ENCODE data around the gene FGF18.

Gene FGF18

DNA sequence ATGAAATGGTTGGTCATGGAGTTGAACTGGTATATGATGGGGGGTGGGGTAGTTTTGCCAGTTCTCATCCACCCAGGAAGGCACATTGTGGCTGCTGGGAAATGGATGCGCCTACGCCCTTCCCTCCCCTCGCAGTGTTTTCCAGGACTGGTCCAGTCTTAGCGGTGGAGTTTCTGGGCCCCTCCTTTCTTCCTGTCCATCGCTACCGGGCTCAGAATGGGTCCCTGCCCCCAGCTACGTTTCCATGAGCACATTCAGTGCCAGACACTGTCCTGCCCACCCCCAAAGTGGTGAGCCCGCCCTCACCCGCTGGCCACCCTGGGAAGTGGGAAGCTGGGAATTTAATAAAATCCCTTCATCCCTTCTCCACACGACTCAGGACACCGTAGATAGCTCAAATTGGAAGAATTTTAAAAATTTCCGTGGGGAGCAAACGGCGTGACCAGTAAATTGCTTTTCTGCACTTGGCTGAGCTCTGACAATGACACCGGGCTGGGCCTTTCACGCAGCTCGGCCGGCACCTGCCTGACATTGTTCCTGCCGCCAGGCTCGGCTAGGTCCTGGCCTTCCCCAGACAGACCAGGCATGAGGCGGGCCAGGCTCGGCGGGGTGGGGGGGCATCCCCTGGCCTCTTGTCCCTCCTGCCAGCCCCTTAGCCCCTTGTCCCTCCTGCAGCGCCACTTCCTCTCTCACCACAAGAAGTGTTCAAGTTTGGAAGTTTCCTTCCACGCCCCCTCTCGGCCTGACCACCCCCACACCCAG is 3.6 kb downstream of the FGF18 start:
- DNase-seq (ENCODE audit: low read depth) = no peak

DNA sequence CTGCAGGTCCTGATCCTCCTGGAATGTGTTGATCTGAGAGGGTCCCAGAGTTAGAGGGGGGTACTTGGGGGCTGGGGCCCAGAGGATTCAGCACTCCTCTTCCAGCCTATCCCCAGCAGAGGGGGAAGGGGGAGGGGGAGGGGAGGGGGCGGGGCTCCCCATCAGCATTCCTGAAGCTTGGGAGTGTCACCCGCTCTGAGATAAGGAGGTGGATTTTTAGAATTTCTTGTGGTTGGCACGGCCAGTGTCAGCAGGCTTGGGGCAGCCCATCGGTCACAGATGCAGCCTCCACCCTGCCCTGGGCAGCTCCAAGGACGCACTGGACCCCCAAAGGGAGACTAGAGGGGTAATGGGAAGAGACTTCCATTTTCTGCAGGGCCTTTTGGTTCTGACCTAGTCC is 5.3 kb downstream of the FGF18 start:
- DNase-seq (ENCODE audit: low read depth) = no peak

DNA sequence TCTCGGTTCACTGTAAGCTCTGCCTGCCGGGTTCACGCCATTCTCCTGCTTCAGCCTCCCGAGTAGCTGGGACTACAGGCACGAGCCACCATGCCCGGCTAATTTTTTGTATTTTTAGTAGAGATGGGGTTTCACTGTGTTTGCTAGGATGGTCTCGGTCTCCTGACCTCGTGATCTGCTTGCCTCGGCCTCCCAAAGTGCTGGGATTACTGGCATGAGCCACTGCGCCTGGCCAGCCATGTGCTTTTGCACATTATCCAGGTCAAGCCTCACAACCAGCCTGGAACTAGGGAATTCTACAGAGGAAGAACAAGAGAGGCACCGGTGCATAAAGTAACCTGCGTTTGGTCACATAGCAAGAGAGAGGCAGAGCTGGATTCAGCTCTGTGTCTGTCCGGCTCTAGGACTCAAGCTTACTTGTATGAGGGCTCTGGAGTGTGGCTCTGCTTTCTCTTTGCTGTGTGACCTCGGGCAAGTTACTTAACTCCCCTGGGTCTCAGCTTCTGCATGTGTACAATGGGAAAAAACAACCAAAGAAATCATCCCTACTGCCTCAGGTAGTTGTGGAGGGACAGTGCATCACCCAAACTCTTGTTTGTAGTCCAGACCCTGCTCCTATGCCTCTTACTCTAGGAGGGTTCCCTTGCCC is 6.3 kb downstream of the FGF18 start:
- DNase-seq (ENCODE audit: low read depth) = no peak

DNA sequence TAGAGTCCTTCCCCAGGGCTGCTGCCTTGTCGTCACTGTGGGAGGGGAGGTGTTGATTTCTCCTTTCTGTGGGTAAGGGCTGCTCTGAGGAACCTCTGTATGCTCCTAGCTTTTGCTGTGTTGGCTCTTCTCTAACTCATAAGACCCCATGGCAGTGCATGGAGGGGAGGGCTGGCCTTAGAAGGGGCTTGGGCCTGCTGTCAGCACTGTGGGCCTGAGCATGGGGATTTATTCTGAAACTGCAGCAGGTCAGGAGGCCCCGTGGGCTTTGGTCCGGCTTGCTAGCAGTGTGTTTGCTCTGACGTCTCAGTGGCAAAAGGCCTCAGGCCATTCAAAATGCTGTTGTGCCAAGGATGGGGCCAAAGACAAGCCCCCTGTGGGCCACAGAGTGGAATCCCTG is 6.8 kb downstream of the FGF18 start:
- no peak for DNase-seq (ENCODE audit: low read depth)

DNA sequence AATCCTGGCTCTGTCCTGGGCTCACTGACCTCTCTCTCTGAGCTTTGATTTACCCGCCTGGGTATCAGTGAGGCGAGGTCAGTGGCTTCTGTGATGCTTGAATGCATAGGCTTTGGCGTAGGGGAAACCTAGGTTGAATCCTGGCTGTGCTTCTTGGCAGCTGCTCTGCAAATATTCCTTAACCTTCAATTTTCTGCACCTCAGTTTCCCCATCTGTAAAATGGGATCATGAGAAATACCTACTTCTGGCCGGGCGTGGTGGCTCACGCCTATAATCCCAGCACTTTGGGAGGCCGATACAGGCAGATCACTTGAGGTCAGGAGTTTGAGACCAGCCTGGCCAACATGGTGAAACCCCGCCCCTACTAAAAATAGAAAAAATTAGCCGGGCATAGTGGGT is 7.2 kb downstream of the FGF18 start:
- DNase-seq (ENCODE audit: low read depth) = no peak

DNA sequence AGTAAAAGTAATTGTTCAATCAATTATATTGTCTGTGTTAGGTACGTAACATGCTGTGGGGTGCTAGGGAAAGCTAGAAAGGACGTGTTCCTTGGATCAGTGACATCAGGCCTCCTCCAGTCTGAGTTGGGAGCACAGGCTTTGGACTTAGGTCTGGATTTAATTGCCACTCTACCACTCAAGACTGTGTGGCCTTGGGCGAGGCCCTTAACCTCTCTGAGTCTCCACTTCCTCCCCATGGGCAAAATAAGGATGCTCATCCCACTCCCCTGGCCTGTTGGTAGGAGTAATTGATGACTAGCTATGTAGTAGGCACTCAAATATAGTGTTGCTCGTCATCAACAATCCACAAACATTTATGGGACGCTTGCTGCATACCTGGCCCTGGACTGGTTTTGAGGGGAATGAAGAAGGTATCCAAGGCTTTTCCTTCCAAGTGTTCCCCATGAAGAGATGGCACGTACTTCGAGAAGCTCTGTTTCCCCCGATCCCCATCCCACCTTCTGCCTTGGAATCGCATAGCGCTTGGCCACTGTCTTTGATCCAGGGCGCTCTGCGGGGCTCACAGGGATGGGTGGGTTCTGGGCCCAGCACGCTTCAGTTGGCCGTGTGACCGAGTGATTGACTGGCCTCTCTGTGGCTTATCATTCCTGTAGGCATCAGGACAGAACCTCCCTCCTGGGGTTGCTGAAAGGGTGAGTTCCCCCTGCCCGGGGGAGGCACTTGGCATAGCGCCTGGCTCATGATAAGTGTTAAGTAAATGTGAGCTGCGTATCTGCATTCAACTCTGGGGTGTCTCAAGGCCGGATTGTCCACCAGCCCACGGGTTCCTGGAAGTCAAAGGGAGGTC is 8.1 kb downstream of the FGF18 start:
- DNase-seq (ENCODE audit: low read depth) = no peak

DNA sequence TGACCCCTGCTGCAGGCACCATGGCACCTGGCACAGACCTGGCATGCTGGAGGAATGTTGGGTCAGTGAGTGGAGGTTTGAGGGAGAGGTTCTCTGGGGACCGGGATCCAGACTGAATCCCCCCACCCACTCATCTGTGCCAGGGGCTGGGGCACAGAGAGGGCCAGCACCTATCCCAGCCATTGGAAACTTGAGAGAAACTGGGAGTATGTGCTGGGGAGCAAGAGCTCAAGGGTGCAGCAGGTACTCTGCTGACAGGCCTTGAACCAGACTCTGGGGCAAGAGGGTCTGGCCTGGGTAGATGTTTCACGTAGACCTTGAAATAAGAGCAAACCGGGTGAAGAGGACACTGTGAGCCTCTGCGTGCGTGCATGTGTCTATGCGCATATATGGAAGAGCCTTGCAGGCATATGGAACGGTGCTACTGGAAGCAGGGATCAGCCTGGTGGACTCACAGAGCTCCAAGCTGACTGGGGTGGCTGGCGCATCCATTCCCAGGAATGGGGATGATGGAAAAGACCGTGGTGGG is 8.8 kb downstream of the FGF18 start:
- DNase-seq (ENCODE audit: low read depth) = no peak

DNA sequence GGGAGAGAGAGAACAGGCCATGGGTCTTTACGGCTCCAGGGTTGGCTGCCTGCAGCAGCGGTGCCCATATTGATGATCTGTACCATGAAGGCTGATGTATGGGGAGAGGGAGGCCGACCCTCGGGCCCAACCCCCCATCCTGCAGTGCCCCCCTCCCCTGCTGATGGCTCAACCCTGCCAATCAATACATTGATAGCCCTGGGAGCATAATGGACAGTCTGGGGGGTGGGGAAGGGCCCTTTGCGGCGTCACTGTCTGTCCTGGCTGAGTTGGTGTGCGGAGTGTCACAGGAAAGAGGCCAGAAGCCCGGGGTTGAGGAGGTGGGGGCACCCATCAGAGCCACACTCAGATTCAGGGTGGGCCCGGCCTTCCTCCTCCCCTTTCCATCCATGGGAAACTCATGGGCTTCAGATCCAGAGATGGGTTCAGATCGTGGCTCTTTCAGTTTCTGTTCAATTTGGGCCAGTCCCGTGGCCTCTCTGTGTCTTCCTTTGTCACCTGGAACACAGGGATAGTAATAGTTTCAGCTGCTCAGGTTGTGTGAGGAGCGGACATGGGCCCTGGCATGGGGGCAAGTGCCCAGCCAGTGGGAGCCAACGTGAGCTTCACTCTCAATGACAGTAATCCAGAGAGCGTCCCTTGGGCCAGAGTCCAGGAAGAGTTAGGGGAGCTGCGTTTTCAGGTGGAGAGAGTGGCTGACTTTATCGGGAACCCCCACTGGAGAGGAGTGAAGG is 9.5 kb downstream of the FGF18 start:
- no peak for DNase-seq (ENCODE audit: low read depth)

DNA sequence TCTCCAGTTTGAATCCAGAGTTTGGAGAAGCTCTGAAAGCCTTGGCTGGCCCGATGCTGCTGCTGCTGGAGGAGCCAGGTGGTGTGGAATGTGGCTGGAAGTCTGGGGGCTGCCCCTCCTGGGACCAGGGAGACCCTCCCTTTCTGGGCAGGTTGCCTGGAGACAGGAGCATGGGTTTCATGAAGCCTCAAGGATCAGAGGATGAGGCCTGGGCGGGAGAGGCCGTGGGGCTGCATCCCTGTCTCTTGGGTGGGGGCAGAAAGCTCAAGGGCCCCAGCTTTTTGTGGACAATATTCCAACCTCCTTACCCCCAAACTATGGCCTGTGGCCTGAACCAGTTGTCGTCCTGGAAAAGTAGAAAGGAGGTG is 10.1 kb downstream of the FGF18 start:
- no peak for DNase-seq (ENCODE audit: low read depth)

DNA sequence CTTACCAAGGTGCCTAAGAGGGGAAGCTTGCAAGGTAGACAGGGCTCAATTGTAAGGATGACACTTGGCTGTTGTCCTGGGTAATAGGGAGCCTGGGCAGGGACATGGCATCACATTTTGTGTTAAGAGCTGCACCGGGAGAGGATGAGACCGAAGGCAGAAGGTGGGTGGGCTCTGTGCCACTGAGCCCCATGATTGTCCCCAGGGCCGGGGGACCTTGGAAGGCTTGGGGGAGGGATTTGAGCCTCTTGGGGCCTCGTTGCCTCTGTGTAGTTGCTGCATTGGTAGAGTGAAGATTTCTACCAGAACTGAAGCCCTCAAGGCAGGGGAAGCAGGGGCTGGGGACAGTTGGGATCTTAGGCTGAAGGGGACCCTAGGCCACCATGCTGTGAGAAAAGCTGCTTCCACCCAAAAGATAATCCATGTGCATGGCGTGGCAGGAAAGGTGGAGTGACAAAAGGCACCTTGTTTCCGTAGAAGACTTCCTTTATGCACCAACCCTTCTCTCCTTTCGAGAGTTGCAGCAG is 11.9 kb downstream of the FGF18 start:
- DNase-seq (ENCODE audit: low read depth) = no peak

DNA sequence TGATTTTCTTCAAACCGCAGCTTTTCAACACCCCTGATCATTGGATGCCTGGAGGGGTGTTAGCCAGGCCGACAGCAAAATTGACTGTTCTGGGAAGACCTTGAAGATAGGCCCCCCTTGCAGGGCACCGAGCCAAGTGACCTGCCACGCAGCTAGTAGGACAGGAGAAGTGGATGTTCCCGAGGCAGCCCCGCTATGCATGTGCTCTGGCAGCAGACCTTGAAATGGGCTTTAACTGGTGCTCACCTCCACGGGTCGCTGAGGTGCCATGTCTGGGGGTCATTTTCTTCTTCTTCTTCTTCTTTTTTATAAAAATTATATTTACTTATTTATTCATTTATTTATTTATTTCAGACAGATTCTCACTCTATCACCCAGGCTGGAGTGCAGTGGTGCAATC is 12.6 kb downstream of the FGF18 start:
- DNase-seq (ENCODE audit: low read depth) = no peak

DNA sequence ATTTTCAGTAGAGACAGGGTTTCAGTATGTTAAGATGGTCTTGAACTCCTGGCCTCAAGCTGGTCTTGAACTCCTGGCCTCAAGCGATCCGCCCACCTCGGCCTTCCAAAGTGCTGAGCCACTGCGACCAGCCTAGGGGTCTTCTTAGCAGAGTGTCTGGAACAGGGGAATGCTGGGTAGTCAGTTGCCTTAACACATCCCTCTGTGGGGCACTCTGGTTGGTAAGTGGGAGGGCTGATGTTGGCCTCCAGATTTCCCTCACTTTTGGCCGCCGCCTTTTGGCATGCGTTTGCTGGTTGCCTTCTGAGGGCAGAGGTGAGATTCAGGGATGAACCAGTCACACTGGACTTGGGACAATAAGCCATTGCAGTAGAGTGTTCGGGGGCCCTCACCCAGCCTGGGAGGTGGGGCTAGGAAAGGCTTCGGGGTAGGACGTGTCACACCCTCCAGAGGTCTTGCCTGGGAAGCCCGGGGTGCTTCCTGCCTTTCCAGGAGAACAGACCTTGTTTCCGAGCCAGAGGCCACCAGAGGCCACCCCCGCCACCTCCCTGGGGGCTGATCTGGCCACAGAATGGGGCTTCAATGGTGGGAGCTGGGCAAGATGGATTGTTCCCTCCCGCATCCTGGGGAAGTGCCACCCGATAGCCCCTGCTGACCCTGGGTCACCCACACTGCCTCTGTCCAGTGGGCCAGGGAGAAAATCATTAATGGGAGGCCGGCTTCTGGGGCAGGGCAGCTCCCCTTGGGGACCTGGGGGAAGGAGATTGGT is 13.3 kb downstream of the FGF18 start:
- DNase-seq (ENCODE audit: low read depth) = no peak

DNA sequence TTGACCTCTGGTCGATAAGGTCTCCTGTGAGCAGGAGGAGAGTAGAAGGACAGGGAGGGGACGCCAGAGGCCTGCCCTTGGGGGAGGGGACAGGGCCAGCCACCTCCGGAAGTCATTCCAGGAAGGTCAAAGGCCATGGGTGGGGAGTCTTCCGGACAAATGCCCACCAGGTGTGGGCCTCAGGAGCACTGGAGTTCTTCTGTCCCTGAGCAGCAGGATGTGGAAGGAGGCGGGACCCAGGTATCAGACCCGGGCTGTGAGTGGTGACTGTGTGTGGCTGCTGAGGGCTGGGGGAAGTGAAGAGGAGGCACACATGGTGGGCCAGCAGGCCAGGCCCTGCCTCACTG is 13.9 kb downstream of the FGF18 start:
- no peak for DNase-seq (ENCODE audit: low read depth)

DNA sequence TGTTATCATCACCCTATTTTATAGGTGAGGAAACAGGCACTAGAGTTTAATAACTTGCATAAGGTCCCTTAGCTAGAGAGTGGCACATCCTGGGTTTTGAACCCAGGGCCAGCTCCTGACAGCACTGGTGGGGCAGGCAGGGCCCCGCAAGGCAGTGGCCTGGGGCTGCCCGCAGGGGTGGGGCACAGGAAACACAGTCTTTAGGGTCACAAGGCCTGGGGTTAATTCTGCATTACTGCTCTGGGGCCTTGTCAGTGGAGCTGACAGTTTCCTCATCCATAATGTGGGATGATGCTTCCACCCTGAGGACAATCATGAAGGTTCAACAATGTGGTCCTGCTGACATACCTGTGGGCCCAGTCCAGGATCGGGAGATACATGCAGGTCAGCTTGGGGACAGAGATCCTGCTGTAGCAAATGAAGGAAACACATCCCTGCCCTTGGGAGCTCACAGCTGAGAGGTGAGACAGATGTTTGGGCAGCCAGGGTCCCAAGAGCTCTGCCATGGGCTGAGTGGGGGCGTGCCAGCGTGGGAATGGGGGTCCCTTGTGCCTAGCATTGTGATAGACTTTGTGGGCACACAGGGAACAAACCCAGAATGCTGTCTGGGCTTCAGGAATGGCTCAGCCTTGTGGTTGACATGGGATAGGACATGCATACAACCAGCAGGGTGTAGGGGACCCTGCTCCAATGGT is 14.7 kb downstream of the FGF18 start:
- no peak for DNase-seq (ENCODE audit: low read depth)

DNA sequence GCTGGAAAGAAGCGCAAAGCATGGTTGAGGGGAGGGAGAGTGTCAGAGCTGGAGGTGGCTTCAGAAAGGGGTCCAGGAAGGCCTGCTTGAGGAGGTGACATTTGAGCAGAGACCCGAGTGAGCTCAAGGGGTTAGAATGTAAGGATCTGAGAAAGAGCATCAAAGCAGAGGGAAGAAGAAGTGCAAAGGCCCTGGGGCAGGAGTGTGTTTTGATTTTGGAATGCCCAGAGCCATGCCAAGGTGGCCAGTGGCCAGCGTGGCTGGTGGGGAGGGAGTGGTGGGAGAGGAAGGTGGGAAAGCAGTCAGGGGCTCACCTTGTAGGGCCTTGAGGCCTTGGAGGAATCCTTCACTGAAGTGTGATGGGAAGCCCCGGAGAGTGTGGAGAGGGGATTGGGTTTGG is 15.4 kb downstream of the FGF18 start:
- DNase-seq (ENCODE audit: low read depth) = no peak

DNA sequence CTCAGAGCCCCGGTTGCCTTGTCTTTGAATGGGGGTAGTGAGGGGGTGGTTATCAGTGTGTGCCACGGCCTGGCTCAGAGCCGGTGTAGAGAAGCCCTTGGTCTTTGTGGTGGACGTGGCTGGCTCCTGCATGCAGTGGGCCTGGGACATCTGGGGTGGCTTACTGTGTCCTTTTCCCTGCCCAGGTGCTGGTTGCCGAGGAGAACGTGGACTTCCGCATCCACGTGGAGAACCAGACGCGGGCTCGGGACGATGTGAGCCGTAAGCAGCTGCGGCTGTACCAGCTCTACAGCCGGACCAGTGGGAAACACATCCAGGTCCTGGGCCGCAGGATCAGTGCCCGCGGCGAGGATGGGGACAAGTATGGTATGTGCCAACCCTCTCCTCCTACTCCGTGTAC is 16.5 kb downstream of the FGF18 start:
- DNase-seq (ENCODE audit: low read depth) = no peak

DNA sequence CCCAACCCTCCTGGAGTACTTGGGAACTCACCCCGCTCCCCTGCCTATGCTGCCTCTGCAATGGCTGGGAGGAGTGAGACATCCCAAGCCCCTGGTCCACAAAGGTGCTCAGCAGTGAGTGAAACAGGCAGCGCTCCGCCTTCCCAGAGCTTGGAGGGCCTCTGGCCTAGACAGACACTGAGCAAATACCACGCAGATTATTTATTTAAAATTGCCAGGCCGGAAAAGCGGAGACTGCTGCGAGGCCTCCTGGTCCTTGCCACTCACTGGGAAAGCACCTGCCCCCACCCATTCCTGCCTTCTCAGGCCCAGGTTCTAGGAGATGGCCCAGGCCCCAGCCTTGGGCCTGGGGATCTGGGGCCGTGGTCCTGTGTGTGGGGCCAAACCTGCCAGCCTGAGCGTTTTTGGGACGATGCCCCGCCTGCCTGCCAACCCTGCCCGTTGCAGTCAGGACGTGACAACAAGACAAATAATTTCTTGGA is 17.4 kb downstream of the FGF18 start:
- no peak for DNase-seq (ENCODE audit: low read depth)

DNA sequence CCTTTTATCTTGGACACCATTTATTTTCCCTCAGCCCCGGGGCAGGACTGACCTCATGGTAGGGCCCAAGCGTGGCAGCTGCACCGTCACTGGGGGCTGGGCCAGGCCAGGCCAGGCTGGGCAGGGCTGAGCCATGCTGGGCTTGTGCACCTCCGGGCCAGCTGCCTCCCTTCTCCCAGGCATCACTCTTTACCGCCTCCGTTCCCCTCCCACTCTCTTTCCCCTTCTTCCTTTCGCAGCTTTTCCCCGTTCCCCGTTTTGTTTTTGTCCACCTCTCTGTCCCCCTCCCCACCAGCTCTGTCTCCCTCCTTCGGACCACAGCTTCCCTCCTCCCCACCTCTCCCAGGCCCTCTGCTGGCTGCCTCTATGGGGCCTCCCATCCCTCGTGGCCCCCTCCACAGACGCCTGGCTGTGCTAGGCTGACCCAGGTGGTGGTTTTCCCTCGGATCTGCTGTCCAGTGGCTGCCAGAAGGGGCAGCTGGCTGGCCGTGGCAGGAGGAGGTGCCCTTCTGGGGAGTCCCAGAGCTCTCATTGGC is 17.9 kb downstream of the FGF18 start:
- no peak for DNase-seq (ENCODE audit: low read depth)

DNA sequence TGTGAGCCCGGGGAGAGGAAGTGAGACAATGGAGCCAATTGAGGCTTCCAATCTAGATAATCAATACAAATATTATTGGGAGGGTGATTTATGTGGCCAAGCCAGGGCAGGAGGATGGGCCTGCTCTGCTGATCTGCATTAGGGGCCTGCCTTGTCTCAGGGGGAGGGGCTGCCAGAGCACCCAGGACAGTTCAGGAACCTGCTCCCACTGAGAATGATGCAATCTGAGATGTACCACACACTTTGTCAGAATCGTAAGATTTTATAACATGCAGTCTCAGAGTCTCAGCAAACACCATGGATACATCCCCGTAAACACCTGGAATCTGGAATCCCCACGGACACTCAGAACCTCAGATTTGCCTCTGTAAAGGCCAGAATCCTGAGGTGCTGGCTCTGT is 19.3 kb downstream of the FGF18 start:
- no peak for DNase-seq (ENCODE audit: low read depth)

DNA sequence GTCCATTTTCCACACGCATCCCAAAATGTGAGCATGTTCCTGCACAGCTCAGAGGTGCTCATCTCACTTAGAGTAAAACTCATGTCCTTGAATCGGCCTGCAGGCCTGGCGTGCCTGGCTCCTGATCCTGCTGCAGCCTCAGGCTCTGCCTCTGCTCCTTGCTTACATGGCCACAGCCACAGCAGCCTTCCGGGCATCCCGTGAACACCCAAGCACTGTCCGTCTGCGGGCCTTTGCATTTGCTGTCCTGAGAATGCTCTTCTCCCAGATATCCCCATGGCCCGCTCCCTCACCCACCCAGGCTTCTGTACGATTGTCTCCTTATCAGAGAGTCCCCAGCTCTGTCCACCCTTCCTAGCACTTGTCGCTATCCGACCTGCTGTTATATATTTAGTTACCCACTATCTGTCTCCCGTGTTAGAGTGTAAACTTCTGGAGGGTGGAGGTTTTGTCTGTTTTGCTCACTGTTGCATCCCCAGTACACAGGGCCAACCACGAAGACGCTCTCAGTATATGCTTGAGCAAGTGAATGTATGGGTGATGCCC is 21.9 kb downstream of the FGF18 start:
- no peak for DNase-seq (ENCODE audit: low read depth)

All from stimulated activated CD8-positive, alpha-beta memory T cell treated with anti-CD3 and anti-CD28 coated beads, Interleukin-15, amount 100 ng/mL, for 24 hours (primary cell).